HEK293 (cell line): ENCODE results near the gene PLGRKT.

ENCODE experiments used
- BCL11A ChIP-seq: fragments of 450-650 bp; formaldehyde crosslinking; IDR thresholded peaks from 2 replicates; pipeline ENCODE4 v1.5.1; 2016; ENCODE audit warnings: low read depth, missing biosample characterization, missing genetic modification characterization
- CTCF ChIP-seq: fragments of 450-650 bp; formaldehyde crosslinking; IDR thresholded peaks from 2 replicates; pipeline ENCODE4 v1.5.1; 2016; ENCODE audit warnings: missing biosample characterization, missing genetic modification characterization
- HOXC10 ChIP-seq: sonication (generic); formaldehyde crosslinking; IDR thresholded peaks from 2 replicates; pipeline ENCODE4 v1.8.1; 2023; ENCODE audit warnings: mild to moderate bottlenecking, missing genetic modification reagents
- ZBTB7A ChIP-seq: fragments of 450-650 bp; formaldehyde crosslinking; IDR thresholded peaks from 2 replicates; pipeline ENCODE4 v1.5.1; 2016; ENCODE audit warnings: low read depth, missing biosample characterization, missing genetic modification characterization
- ZIC2 ChIP-seq: fragments of 450-650 bp; formaldehyde crosslinking; IDR thresholded peaks from 2 replicates; pipeline ENCODE4 v1.5.1; 2016; ENCODE audit warnings: missing biosample characterization, missing genetic modification characterization
- ZNF121 ChIP-seq: fragments of 450-650 bp; formaldehyde crosslinking; IDR thresholded peaks from 2 replicates; pipeline ENCODE4 v1.5.1; 2016; ENCODE audit warnings: missing biosample characterization, missing genetic modification characterization
- ZNF138 ChIP-seq: fragments of 450-650 bp; formaldehyde crosslinking; IDR thresholded peaks from 2 replicates; pipeline ENCODE4 v1.5.1; 2016; ENCODE audit warnings: missing biosample characterization, missing genetic modification characterization, borderline replicate concordance
- ZNF146 ChIP-seq: fragments of 450-650 bp; formaldehyde crosslinking; IDR thresholded peaks from 2 replicates; pipeline ENCODE4 v1.5.1; 2016; ENCODE audit warnings: missing biosample characterization, missing genetic modification characterization
- ZNF311 ChIP-seq: fragments of 450-650 bp; formaldehyde crosslinking; IDR thresholded peaks from 2 replicates; pipeline ENCODE4 v1.5.1; 2017; ENCODE audit warnings: missing biosample characterization, missing genetic modification characterization, borderline replicate concordance

- TF ChIP-seq ZIC2 (tag by site-specific recombination) (no peak), CTCF (tag by site-specific recombination) (peak; percentile 83), ZNF138 (no peak), ZNF311 (tag by site-specific recombination) (no peak), ZBTB7A (tag by site-specific recombination) (no peak), BCL11A (tag by site-specific recombination) (no peak), ZNF146 (no peak), ZNF121 (no peak), HOXC10 (CRISPR knock-in tag) (no peak)
These were observed 12.8 kb upstream of the PLGRKT start, which contains the start of gene CD274 for GRCh38 chr9:5450359-5451091.
